Hepatocyte (in vitro differentiated cells): Measurements from ENCODE around the gene GORASP2.

Source experiments
- CTCF ChIP-seq: fragments of 200-600 bp; sonication (generic); IDR thresholded peaks from 2 replicates; pipeline ENCODE4 v1.5.1; 2016; ENCODE audit warnings: antibody characterized with exemption, mild to moderate bottlenecking; ENCODE audit not compliant: poor library complexity
- EZH2phosphoT487 ChIP-seq: fragments of 200-600 bp; sonication (generic); IDR thresholded peaks from one replicate; pipeline ENCODE4 v1.6.1; 2018; ENCODE audit warnings: antibody characterized with exemption, mild to moderate bottlenecking, low read depth, moderate library complexity; ENCODE audit not compliant: unreplicated experiment, severe bottlenecking

- TF ChIP-seq CTCF (no peak), EZH2phosphoT487 (no peak)
Observed at GRCh38 chr2:170937709-170938379, 8.8 kb downstream of the GORASP2 start.
